Activated CD4-positive, alpha-beta T cell treated with anti-CD3 and anti-CD28 coated beads for 1 hour (primary cell): ENCODE measurements around the gene CCDC150.
"Not testable (repeated sequence)": the region's sequence is repeated elsewhere in the genome, so short reads cannot be mapped to it uniquely, and the experiment has no call there.

Experiments
- DNase-seq: peaks from one replicate; pipeline ENCODE4 v3.0.0-alpha.2; 2020

CCDC150 gene

GRCh38 chr2:196639180-196640030 is at the start of gene CCDC150:
TSS of gene CCDC150 (plus strand) at chr2:196639715. CDS start at chr2:196639767, 52 bp downstream.
- DNase-seq: peak; percentile 90

- DNase-seq: no peak
Measured at GRCh38 chr2:196590286-196590685, 49.2 kb upstream of the CCDC150 start.

GRCh38 chr2:196591004-196591403 is 48.5 kb upstream of the CCDC150 start:
- DNase-seq: no peak

- DNase-seq: no peak
Measured at GRCh38 chr2:196591621-196592022, 47.9 kb upstream of the CCDC150 start.

- DNase-seq: no peak
Measured at GRCh38 chr2:196592331-196592910, 47.1 kb upstream of the CCDC150 start.

- DNase-seq: no peak
Measured at GRCh38 chr2:196592911-196593881, 46.3 kb upstream of the CCDC150 start, which contains the start of gene HECW2. TSS of gene HECW2 (minus strand) at chr2:196593554.

- no peak for DNase-seq
Measured at GRCh38 chr2:196594158-196594557, 45.4 kb upstream of the CCDC150 start.

GRCh38 chr2:196597531-196597930 is 42.0 kb upstream of the CCDC150 start:
- no peak for DNase-seq

DNA sequence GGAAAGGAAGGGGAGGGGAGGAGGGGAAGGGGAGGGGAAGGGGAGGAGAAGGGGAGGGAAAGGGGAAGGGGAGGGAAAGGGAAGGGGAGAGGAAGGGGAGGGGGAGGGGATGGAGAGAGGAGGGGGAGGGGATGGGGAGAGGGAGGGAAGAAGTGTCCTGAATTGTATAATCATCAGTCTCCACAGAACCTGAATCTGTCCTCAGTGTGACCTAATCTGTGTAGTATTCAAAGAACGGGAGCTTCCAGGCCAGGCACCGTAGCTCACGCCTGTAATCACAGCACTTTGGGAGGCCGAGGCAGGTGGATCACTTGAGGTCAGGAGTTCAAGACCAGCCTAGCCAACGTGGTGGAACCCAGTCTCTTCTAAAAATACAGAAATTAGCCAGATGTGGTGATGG is 41.1 kb upstream of the CCDC150 start:
- no peak for DNase-seq

DNA sequence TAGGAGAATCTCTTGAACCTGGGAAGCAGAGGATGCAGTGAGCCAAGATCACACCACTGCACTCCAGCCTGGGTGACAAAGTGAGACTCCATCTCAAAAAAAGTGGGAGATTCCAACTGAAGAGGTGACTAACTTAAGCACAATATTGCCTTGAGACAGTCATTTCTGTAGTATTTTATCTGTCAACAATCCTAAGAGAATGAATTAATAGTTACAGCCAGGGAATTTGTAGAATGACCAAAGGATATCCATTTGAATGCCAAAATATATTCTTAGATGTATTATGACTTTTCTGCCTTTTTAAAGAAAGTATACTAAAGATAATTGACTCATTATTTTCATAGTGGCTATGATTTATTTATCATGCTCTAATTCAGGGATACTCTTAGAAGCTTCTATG is 40.7 kb upstream of the CCDC150 start:
- DNase-seq: no peak

GRCh38 chr2:196601430-196602306 is 37.8 kb upstream of the CCDC150 start:
- DNase-seq: no peak

GRCh38 chr2:196604196-196604595 is 35.3 kb upstream of the CCDC150 start:
- no peak for DNase-seq

DNA sequence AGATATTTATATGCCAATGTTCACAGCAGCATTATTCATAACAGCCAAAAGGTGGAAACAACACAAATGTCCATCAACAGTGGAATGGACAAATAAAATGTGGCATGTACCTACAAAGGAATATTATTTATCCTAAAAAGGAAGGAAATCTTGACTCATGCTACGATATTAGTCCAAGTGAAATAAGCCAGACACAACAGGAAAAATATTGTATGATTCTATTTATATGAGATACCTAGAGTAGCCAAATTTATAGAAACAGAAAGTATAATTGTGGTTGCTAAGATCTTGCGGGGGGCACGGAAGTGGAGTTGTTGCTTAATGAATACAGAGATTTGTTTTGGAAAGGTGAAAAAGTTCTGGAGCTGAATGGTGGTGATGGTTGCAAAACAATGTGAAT is 33.0 kb upstream of the CCDC150 start:
- no peak for DNase-seq

- DNase-seq: no peak
Measured at GRCh38 chr2:196607073-196607472, 32.4 kb upstream of the CCDC150 start.

GRCh38 chr2:196607896-196608295 is 31.6 kb upstream of the CCDC150 start:
- not testable (repeated sequence) for DNase-seq

- DNase-seq: no peak
Measured at GRCh38 chr2:196609806-196610205, 29.7 kb upstream of the CCDC150 start.

DNA sequence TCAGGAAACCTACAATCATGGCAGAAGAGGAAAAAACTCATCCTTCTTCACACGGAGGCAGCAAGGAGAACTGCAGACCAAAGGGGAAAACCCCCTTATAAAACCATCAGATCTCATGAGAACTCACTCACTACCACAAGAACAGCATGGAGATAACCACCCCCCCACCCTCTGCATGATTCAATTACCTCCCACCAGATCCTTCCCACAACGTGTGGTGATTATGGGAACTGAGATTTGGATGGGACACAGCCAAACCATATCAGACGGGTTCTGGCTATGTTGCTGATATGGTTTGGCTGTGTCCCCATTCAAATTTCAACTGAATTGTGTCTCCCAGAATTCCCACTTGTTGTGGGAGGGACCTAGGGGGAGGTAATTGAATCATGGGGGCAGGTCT is 28.7 kb upstream of the CCDC150 start:
- no peak for DNase-seq

DNA sequence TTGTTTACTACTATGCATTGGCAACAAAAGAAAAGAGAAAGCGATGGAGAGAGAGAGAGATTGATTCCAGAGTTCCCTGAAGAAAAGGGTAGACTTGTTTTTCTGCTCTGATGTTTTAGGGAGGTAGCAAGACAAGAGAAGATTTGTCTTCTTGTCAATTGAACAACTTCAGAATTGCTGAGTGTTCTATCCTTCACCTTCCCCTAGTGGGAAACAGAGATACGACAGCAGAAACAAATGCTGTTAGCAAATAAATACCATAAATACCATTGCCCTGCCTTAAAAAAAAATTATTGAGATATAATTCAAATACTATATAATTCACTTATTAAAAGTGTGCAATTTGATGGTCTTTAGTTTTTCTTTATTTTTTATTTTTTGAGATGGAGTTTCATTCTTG is 26.2 kb upstream of the CCDC150 start:
- no peak for DNase-seq

- no peak for DNase-seq
Measured at GRCh38 chr2:196617430-196617829, 22.1 kb upstream of the CCDC150 start.

DNA sequence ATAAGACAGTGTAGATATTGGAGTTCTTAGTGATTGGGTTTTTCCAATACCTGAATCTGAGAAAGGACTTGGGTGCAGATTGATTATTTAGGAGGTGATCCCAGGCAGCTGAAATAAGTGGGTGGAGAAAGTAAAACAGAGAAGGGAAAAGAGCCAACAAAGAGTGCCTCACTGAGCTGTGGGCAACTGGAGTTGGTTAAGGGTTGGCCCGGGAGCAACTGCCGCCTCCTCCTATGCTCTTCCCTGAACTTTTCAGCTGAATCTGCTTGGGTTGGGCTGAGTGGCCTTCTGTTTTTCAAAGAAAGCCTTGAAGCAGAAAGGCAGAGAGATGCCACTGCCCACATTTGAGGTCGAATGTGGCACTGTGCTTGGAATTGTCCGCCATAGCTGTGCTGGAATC is 20.9 kb upstream of the CCDC150 start:
- DNase-seq: no peak

DNA sequence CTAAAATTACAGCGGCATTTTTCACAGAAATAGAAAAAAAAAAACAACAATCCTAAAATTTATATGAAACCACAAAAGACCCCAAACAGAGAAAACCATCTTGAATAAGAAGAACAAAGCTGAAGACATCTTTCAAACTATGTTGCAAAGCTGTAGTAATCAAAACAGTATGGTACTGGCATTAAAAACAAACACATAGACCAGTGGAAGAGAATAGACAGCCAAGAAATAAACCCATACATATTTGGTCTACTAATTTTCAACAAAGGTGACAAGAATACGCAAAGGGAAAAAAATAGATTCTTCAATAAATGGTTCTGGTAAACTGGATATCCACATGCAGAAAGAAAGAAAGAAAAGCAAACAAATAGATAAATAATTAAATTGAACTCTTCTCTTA is 9.0 kb upstream of the CCDC150 start:
- DNase-seq: no peak

- DNase-seq: no peak
Measured at GRCh38 chr2:196635156-196635555, 4.4 kb upstream of the CCDC150 start.
